ENCODE results near the gene COPS8. TPM values are rescaled to one million over a fixed set of nuclear protein-coding genes. Genes with fewer than 3 reads are reported as not detected.

COPS8 gene
- total RNA-seq, 1 experiment from 2014 or later: 280 TPM

DNA sequence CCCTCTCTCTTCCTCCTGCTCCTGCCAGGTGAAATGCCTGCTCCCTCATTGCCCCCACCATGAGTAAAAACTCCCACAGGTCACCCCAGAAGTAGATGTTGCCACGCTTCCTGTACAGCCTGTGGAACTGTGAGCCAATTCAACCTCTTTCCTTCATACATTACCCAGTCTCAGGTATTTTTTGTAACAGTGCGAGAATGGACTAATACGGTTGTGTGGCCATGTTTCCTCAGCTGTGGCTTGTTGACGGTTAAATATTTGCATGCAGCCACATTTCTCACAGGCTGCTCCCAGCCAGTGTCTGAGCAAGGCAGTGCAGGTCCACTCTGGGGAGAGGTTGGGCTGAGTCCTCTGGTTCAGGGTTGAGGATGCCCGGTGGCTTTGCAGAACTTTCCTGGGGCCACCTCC, 27.8 kb upstream of the COPS8 start:
- H3K4me3 ChIP-seq: no peak overlapping the region
- no peak for DNase-seq (ENCODE audit: low read depth in 1 of 2, low spot score in 2 of 2)
- no peaks in the 10 kb centered on the region; the same call in 1 of the 2 replicates for H3K9me3 ChIP-seq (replicated peaks)

DNA sequence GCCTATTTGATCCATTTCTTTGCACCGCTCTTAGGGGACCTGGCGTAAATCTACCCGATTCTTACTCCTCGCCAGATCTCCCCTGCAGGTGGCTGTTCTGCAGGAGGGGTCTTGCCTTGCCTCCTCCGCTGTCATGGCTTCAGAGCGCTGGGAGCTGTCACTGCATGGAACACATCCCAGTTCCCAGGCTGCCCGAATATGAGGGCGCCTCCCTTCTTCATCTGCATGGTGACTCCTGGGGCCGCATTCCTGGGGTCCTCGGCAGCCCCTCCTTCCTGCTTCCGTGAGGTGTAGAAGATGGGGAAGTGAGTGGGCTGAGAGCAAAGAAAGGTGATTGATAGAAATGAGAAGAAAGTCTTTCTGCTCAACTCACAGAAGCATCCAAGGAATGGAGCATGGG, 27.3 kb upstream of the COPS8 start:
- Histone ChIP-seq H3K27me3 (replicated peaks) (no peaks in the 10 kb centered on the region), H3K4me1 (replicated peaks) (peaks cover 27% of the 10 kb centered on the region), H3K27ac (no peak overlapping the region), H3K36me3 (no peaks in the 10 kb centered on the region), H3K9me3 (replicated peaks) (no peaks in the 10 kb centered on the region; the same call in 1 of the 2 replicates), H3K4me3 (no peak overlapping the region)
- no peak for DNase-seq (ENCODE audit: low read depth in 1 of 2, low spot score in 2 of 2)

More for the DNA sequence above, 27.8 kb upstream of the COPS8 start:
- H3K4me1 ChIP-seq (replicated peaks): peaks cover 25% of the 10 kb centered on the region
- H3K36me3 ChIP-seq: no peaks in the 10 kb centered on the region
- no peaks in the 10 kb centered on the region for H3K27me3 ChIP-seq (replicated peaks)
- H3K27ac ChIP-seq: no peak overlapping the region

DNA sequence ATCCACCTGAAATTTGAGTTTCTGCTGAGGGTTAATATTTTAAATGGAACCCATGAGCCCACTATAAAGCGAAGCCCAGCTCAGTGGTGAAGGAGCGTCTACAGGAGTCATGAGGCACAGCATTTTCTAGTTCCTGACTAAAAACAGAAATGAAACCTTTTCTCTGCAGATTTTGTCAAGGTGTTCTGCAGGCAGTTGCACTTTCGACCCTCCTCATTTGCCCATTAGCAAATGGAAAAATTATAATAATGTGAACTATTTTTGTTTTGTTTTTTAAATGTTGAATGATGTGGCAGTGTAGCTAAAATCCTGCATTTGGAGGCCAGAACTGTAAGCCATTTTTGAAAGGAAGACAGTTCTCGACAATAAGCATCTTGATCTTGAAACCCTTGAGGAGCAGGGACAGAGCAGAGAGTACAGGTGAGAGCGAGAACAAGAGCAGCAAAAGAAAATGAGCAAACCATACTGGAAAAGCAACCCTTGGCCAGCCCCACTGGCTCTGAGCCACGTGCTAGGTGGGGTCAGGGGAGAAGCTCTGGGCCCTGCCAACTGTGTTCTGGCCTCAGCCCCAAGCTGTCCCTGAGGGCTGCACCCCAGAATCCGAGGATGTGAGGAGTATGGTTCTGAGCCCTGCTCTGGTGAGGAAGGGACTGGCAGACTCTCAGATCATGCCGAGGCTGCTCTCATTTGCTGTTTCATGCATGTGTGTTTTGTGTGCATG, 26.4 kb upstream of the COPS8 start:
- Histone ChIP-seq H3K27ac (no peak overlapping the region), H3K27me3 (replicated peaks) (no peaks in the 10 kb centered on the region), H3K36me3 (no peaks in the 10 kb centered on the region), H3K4me1 (replicated peaks) (peaks cover 27% of the 10 kb centered on the region), H3K9me3 (replicated peaks) (no peaks in the 10 kb centered on the region; the same call in 1 of the 2 replicates), H3K4me3 (no peak overlapping the region)
- DNase-seq (ENCODE audit: low read depth in 1 of 2, low spot score in 2 of 2): no peak

DNA sequence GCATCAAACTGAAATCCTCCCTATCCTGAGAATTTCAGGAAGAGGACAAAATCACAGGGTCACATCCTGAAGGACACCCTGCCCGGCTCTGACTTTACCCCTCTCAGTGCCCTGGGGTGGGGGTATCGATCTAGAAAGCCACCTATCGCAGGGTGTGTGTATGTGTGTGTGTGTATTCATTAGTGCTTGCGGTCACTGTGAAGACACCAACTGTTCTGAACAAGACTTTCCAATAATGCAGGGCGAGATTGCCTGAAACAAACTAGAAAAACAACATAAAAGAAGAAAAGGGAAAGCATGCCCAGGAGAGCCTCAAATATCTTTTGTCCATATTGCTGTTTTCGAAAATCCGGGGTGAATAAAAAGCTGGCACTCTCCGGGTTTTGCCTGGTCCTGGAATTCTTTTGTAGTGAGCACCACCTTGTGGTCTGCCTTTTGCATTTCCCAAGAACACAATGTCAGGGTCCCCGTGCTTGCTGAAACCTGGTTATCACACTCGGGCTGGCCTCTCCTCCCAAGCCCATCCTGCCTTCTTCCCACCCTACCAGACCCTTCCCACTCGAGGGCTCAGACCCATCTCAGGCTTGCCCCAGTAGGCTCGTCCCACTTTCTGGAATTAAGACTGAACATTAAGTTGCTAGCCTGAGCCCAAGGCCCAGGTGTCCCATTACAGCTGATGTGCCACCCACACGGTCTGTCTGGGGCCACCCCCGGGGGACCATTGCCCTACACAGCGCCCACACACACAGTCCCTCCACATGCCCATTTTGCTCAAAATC, 25.0 kb upstream of the COPS8 start:
- Histone ChIP-seq H3K27ac (no peak overlapping the region), H3K4me3 (no peak overlapping the region), H3K36me3 (no peaks in the 10 kb centered on the region), H3K9me3 (replicated peaks) (no peaks in the 10 kb centered on the region; the same call in 1 of the 2 replicates), H3K27me3 (replicated peaks) (no peaks in the 10 kb centered on the region), H3K4me1 (replicated peaks) (peaks cover 27% of the 10 kb centered on the region)
- DNase-seq (ENCODE audit: low read depth in 1 of 2, low spot score in 2 of 2): peak; percentile 67 to 70

DNA sequence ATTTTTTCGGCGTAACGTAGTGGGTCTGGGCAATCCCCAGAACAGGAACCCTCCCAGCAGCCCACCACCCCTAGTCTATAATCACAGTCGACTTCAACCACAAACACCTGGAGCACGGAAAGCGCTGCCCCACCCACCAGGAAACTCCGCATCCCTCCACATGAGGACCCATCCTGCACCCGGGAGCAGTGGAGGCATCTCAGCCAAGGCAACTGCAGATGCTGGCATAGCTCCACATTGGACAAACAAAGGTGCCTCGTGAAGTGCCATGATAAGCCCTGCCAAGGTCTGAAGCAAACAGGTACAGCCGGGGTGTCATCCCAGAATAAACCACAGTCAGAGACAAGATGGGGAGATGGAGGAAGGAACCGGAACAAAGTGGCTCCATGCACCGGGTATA, 24.3 kb upstream of the COPS8 start:
- no peak for DNase-seq (ENCODE audit: low read depth in 1 of 2, low spot score in 2 of 2)
- H3K4me1 ChIP-seq (replicated peaks): peaks cover 27% of the 10 kb centered on the region
- no peaks in the 10 kb centered on the region for H3K27me3 ChIP-seq (replicated peaks)
- H3K4me3 ChIP-seq: no peak overlapping the region
- H3K27ac ChIP-seq: no peak overlapping the region
- no peaks in the 10 kb centered on the region; the same call in 1 of the 2 replicates for H3K9me3 ChIP-seq (replicated peaks)
- no peaks in the 10 kb centered on the region for H3K36me3 ChIP-seq

DNA sequence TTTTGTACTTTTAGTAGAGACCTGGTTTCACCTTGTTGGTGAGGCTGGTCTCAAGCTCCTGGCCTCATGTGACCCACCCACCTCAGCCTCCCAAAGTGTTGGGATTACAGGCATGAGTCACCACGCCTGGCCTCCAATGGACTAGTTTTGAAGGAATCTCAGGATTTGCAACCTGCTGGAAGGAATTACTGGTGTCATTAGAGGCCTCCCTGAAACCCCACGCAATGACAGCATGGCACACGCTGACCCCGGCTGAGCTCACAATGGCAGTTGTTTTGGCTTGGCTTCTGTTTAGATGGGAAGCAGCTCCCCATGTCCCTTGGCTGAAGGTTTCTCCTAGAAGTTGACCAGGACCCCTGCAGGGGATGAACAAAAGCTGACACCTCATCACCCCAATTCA, 23.1 kb upstream of the COPS8 start:
- Histone ChIP-seq H3K36me3 (no peaks in the 10 kb centered on the region), H3K9me3 (replicated peaks) (no peaks in the 10 kb centered on the region; the same call in 1 of the 2 replicates), H3K4me1 (replicated peaks) (peaks cover 27% of the 10 kb centered on the region), H3K4me3 (no peak overlapping the region), H3K27me3 (replicated peaks) (no peaks in the 10 kb centered on the region), H3K27ac (no peak overlapping the region)
- peak; percentile 37 to 58 for DNase-seq (ENCODE audit: low read depth in 1 of 2, low spot score in 2 of 2)

DNA sequence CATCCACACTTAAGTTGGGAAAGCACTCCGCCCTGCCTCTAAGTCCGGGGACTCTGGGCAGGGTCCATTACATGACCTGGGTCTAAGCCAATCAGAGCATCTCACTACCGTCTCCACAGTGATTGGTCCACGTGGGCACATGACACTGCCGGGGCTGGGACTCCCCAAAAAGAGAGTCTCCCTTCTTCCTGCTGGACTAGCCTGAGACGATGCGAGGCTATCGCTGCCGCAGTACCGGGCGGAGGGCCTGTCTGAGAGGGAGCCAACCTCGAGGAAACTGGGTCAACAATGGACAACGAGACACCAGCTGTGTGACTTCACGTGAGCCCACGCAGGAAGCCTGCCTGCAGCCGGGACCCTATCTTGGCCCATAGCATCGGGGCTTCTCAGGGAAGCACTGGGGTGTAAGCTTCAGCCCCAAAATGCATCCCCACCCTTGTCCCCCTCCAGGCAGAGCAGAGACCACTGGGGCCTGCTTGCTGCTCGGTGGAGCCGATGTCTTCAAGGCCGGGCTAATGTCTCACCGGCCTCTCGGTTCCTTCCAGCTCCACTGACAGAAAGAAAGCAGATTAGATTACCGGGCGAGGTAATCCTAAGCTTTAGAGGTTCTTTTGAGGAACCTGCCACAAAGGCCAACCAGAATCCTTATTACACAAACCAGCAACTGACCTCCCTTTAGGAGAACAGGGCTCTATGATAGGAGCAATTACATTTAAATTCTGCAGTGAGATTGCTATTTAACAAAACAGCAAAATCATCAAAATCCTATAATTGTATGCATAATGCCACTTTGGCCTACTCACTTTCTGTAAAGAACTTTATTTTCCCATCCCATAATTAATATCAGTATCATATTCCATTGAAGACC, 21.3 kb upstream of the COPS8 start:
- H3K9me3 ChIP-seq (replicated peaks): no peaks in the 10 kb centered on the region; the same call in 1 of the 2 replicates
- no peaks in the 10 kb centered on the region for H3K27me3 ChIP-seq (replicated peaks)
- H3K4me3 ChIP-seq: no peak overlapping the region
- H3K36me3 ChIP-seq: no peaks in the 10 kb centered on the region
- DNase-seq (ENCODE audit: low read depth in 1 of 2, low spot score in 2 of 2): no peak
- H3K4me1 ChIP-seq (replicated peaks): peaks cover 27% of the 10 kb centered on the region
- H3K27ac ChIP-seq: no peak overlapping the region

DNA sequence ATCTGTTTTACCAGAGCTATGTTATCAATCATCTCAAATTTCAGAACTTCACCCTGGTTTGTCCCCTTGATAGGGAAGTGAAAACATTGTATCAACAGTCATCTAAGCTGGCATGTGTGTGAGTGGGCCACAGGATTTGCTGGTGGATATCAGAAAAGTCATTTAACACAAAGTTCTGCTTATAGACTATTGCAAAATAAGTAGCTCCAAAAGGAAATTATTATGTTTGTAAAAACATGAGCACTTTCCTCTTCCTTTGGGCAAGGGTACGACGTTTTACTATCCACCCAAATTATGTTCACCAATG, 20.7 kb upstream of the COPS8 start:
- Histone ChIP-seq H3K27ac (no peak overlapping the region), H3K27me3 (replicated peaks) (no peaks in the 10 kb centered on the region), H3K9me3 (replicated peaks) (no peaks in the 10 kb centered on the region), H3K4me1 (replicated peaks) (peaks cover 27% of the 10 kb centered on the region), H3K4me3 (no peak overlapping the region), H3K36me3 (no peaks in the 10 kb centered on the region)
- DNase-seq (ENCODE audit: low read depth in 1 of 2, low spot score in 2 of 2): no peak

DNA sequence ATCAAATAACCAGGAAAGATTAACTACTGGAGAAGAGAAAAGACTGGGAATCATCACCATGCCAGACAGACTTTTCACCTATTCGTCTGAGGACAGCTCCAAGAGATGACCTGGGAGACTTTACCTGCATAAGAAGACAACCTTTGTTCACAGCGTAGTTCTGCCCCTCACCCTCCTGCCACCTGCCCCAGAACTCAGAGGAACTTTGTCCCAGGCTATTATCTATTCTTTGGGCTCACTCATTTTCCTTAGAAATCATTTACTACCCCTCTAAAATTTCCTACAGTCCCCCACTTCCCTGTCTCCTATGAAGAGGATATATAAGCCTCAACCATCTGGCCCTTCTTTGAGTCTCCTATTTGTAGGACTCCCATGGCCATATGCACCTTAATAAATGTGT, 19.3 kb upstream of the COPS8 start:
- no peaks in the 10 kb centered on the region for H3K27me3 ChIP-seq (replicated peaks)
- no peak overlapping the region for H3K4me3 ChIP-seq
- H3K9me3 ChIP-seq (replicated peaks): no peaks in the 10 kb centered on the region
- DNase-seq (ENCODE audit: low read depth in 1 of 2, low spot score in 2 of 2): no peak
- peaks cover 15% of the 10 kb centered on the region for H3K4me1 ChIP-seq (replicated peaks)
- no peaks in the 10 kb centered on the region for H3K36me3 ChIP-seq
- H3K27ac ChIP-seq: no peak overlapping the region

DNA sequence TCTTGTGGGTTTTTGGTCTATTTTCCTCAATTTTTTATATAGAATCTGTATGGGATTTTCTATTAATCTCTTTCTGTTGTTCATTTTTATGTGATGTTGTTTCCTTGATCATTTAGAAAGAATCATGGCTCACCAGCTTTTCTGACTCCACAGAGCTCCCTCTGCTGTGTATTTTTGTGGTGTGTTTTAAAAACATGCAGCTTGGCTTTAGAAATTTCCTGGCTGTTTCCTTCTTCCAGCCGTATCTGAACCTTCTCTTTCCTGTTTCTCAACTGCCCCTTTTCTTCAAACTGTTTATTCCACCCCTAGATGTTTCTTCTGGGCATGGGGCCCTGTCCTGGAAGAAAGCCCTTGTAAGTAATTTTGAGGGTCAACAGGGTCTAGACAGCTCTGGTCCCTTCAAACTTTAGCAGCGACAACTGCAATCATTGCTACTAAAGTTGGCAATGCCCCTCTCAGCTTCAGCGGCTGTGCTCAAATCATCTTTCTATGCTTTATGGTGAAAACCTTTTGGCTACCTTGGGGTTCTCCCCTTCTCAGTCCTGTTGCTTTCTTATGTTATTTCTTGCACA, 17.6 kb upstream of the COPS8 start:
- H3K4me1 ChIP-seq (replicated peaks): peaks cover under 1% of the 10 kb centered on the region
- no peaks in the 10 kb centered on the region for H3K9me3 ChIP-seq (replicated peaks)
- H3K27me3 ChIP-seq (replicated peaks): no peaks in the 10 kb centered on the region
- no peaks in the 10 kb centered on the region for H3K36me3 ChIP-seq
- H3K27ac ChIP-seq: no peak overlapping the region
- no peak overlapping the region for H3K4me3 ChIP-seq
- DNase-seq (ENCODE audit: low read depth in 1 of 2, low spot score in 2 of 2): no peak

DNA sequence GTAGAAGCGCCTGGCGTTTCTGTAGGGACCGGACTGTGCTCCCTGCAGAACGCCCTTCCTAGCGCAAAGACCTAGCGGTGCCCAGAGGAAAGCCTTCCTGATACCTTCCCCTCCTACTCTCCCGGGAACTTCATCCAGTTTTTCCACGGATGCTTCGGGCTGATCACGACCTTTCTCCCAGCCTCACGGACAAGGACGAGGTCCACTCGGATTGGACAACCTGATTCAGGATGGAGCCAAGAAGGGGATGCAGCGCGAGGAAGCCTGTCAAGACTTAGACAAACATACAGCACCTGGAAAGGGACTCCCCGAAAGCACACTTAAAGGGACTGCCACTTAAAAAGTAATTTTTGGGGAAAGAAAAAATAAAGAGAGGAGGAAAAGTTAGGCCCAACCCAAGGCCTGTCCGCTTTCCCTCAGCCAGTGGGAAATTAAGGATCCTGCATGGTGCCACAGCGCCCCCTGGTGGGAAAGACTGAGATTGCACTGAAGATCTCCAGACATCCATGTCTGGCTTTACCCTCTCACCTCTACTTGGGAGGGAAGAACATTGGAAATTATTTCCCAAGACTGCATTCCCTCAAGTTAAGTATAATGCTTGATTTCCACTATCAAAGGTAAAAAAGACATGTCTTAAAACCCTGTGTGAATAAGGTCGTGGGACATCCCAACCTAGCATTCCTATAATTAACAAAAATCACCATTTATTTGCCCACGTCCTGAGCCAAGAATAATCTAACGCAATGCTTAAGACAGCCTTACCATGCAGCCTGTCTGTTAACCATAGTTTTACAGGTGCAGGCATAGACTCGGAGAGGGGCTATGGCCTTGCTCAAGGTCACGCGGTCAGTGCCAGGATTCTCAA, 13.4 kb upstream of the COPS8 start:
- Histone ChIP-seq H3K36me3 (no peaks in the 10 kb centered on the region), H3K27ac (no peak overlapping the region), H3K27me3 (replicated peaks) (no peaks in the 10 kb centered on the region), H3K4me3 (no peak overlapping the region), H3K9me3 (replicated peaks) (no peaks in the 10 kb centered on the region), H3K4me1 (replicated peaks) (peaks cover 19% of the 10 kb centered on the region)
- peak; percentile 71 to 74 for DNase-seq (ENCODE audit: low read depth in 1 of 2, low spot score in 2 of 2)

DNA sequence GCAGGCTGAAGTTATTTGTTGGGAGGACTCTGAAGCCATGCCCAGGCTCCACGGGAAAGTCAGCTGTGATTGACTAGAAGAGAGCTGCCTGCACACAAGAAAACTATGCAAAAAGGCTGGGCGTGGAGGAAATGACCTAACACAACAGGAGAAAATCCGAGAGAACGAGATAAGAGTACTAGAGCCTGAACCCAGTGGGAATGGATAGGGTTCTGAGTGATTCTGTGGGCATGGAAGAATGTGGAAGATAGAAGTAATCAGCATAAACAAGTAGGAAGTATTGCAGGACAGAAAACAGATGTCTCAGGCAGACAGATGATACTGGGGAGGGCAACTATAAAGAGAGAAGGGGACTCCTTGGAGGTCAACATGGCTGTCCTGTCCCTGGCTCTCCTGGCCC, 12.1 kb upstream of the COPS8 start:
- Histone ChIP-seq H3K4me3 (no peak overlapping the region), H3K36me3 (no peaks in the 10 kb centered on the region), H3K27me3 (replicated peaks) (no peaks in the 10 kb centered on the region), H3K4me1 (replicated peaks) (peaks cover 19% of the 10 kb centered on the region), H3K27ac (no peak overlapping the region), H3K9me3 (replicated peaks) (no peaks in the 10 kb centered on the region)
- peak in 1 of 2 experiments; percentile 28 for DNase-seq (ENCODE audit: low read depth in 1 of 2, low spot score in 2 of 2)

All from SJSA1 (cell line).